Vagina (tissue), 2 donors: ENCODE results near the gene PILRB. TPM values are rescaled to one million over a fixed set of nuclear protein-coding genes. Genes with fewer than 3 reads are reported as not detected.

Experiments
- DNase-seq, 2 donors: peaks; one replicate each; pipeline ENCODE4 v3.0.0-alpha.2; 2017; ENCODE audit errors: extremely low spot score in 2 of 2
- H3K27ac ChIP-seq: fragments of 200-600 bp; sonication (generic); one replicate; pipeline ENCODE4 v1.5.1; 2019
- H3K27me3 ChIP-seq: fragments of 200-600 bp; sonication (generic); one replicate; pipeline ENCODE4 v1.5.1; 2019
- H3K36me3 ChIP-seq, 2 donors: fragments of 200-600 bp; sonication (generic); one replicate each; pipeline ENCODE4 v1.5.1; 2017 to 2019
- H3K4me1 ChIP-seq: fragments of 200-600 bp; sonication (generic); one replicate; pipeline ENCODE4 v1.5.1; 2019
- H3K4me3 ChIP-seq, 2 donors: fragments of 200-600 bp; sonication (generic); 1 replicate in 1 of 2; 2 replicates in 1 of 2; pipeline ENCODE4 v1.5.1; 2016 to 2019
- H3K9me3 ChIP-seq: fragments of 200-600 bp; sonication (generic); one replicate; pipeline ENCODE4 v1.5.1; 2019
- CTCF ChIP-seq, 3 experiments: fragments of 450-650 bp in 2 of 3; fragments of 200-600 bp in 1 of 3; sonication (generic) in 1 of 3; IDR thresholded peaks; one replicate each; pipeline ENCODE4 v1.5.1; 2017 to 2019; ENCODE audit warnings: antibody characterized with exemption in 3 of 3, mild to moderate bottlenecking in 2 of 3, moderate library complexity in 2 of 3
- POLR2A ChIP-seq, 2 donors: fragments of 450-650 bp; IDR thresholded peaks; one replicate each; pipeline ENCODE4 v1.6.1; 2017; ENCODE audit warnings: antibody characterized with exemption in 2 of 2, mild to moderate bottlenecking in 2 of 2, moderate library complexity in 2 of 2
- POLR2AphosphoS5 ChIP-seq, 2 donors: sonication (generic); formaldehyde crosslinking; IDR thresholded peaks; one replicate each; pipeline ENCODE4 v1.9.0; 2017; ENCODE audit warnings: antibody characterized with exemption in 2 of 2, mild to moderate bottlenecking in 2 of 2, low read depth in 1 of 2; ENCODE audit not compliant: insufficient read depth in 1 of 2
- intact Hi-C: fragments of 100-400 bp; cut with DNase I; formaldehyde crosslinking; loops from one replicate; pipeline ENCODE4 v1.15.1; 2023
- total RNA-seq: library from RNA; depleted of rRNA; stranded (reverse); fragments of >200 nt; gene quantifications from one replicate; pipeline ENCODE4 v1.2.3, GENCODE V29; 2016

Gene PILRB
- total RNA-seq, 1 donor from 2014 or later: 56.0 TPM

- Histone ChIP-seq H3K36me3 (peaks cover 0 to 81% of the 10 kb centered on the region in 2 donors), H3K27ac (no peak overlapping the region), H3K4me3 (no peak overlapping the region), H3K27me3 (no peaks in the 10 kb centered on the region), H3K9me3 (no peaks in the 10 kb centered on the region), H3K4me1 (no peaks in the 10 kb centered on the region)
- no peak for TF ChIP-seq CTCF (IDR thresholded peaks at IDR 0.05)
- TF ChIP-seq POLR2AphosphoS5 (IDR thresholded peaks at IDR 0.05; ENCODE audit: insufficient read depth in 1 of 2, low read depth in 1 of 2): no peak
- no peak for TF ChIP-seq POLR2A (IDR thresholded peaks at IDR 0.05)
- no peak for DNase-seq
- intact Hi-C loops: no loop called here
Measured at GRCh38 chr7:100356416-100357068, 1.4 kb upstream of the PILRB start.

- H3K36me3 ChIP-seq: peaks cover 0 to 82% of the 10 kb centered on the region in 2 donors
- DNase-seq: no peak
- no peak for TF ChIP-seq CTCF (IDR thresholded peaks at IDR 0.05)
- TF ChIP-seq POLR2A (IDR thresholded peaks at IDR 0.05): no peak
- no peak for TF ChIP-seq POLR2AphosphoS5 (IDR thresholded peaks at IDR 0.05; ENCODE audit: insufficient read depth in 1 of 2, low read depth in 1 of 2)
- H3K27me3 ChIP-seq: no peaks in the 10 kb centered on the region
- no peak overlapping the region for H3K27ac ChIP-seq
- no peaks in the 10 kb centered on the region for H3K9me3 ChIP-seq
- no peaks in the 10 kb centered on the region for H3K4me1 ChIP-seq
- no peak overlapping the region for H3K4me3 ChIP-seq
- intact Hi-C loops: no loop called here
Measured at GRCh38 chr7:100357131-100357561, 771 bp upstream of the PILRB start.

GRCh38 chr7:100358857-100359212 lies 918 bp downstream of the PILRB start:
- no peak overlapping the region for H3K4me3 ChIP-seq
- no peaks in the 10 kb centered on the region for H3K9me3 ChIP-seq
- H3K27ac ChIP-seq: no peak overlapping the region
- no peaks in the 10 kb centered on the region for H3K27me3 ChIP-seq
- no peaks in the 10 kb centered on the region for H3K4me1 ChIP-seq
- TF ChIP-seq POLR2A (IDR thresholded peaks at IDR 0.05) (no peak), CTCF (IDR thresholded peaks at IDR 0.05) (no peak), POLR2AphosphoS5 (IDR thresholded peaks at IDR 0.05; ENCODE audit: insufficient read depth in 1 of 2, low read depth in 1 of 2) (no peak)
- intact Hi-C loops: no loop called here
- no peak for DNase-seq
- peaks cover 0 to 73% of the 10 kb centered on the region in 2 donors for H3K36me3 ChIP-seq

- no peaks in the 10 kb centered on the region for H3K9me3 ChIP-seq
- H3K36me3 ChIP-seq: peaks cover 0 to 61% of the 10 kb centered on the region in 2 donors
- intact Hi-C loops: no loop called here
Measured at GRCh38 chr7:100360135-100360854, 2.4 kb downstream of the PILRB start.

More at GRCh38 chr7:100360135-100360854, 2.4 kb downstream of the PILRB start:
- no peak overlapping the region for H3K27ac ChIP-seq
- no peaks in the 10 kb centered on the region for H3K4me1 ChIP-seq
- no peak for DNase-seq
- TF ChIP-seq POLR2AphosphoS5 (IDR thresholded peaks at IDR 0.05; ENCODE audit: insufficient read depth in 1 of 2, low read depth in 1 of 2): no peak
- TF ChIP-seq POLR2A (IDR thresholded peaks at IDR 0.05): no peak
- TF ChIP-seq CTCF (IDR thresholded peaks at IDR 0.05): no peak
- H3K27me3 ChIP-seq: no peaks in the 10 kb centered on the region
- H3K4me3 ChIP-seq: no peak overlapping the region
